Esophagus mucosa (tissue), 1 donor: ENCODE results near the gene TMEM150B. TPM values are rescaled to one million over a fixed set of nuclear protein-coding genes. Genes with fewer than 3 reads are reported as not detected.
"Not testable (repeated sequence)": the region's sequence is repeated elsewhere in the genome, so short reads cannot be mapped to it uniquely, and the experiment has no call there.

Experiments
- ATAC-seq: fragments of 200-7000 bp; cut with Tn5 transposase; one replicate; pipeline ENCODE4 v1.9.1; 2020
- total RNA-seq: library from RNA; stranded (reverse); gene quantifications from one replicate; pipeline ENCODE4 v1.2.4, GENCODE V29; 2023
- donor health status: DM: yes; HTN: yes; CAD: no.

The TMEM150B gene
- total RNA-seq, 1 donor from 2014 or later: not detected

DNA sequence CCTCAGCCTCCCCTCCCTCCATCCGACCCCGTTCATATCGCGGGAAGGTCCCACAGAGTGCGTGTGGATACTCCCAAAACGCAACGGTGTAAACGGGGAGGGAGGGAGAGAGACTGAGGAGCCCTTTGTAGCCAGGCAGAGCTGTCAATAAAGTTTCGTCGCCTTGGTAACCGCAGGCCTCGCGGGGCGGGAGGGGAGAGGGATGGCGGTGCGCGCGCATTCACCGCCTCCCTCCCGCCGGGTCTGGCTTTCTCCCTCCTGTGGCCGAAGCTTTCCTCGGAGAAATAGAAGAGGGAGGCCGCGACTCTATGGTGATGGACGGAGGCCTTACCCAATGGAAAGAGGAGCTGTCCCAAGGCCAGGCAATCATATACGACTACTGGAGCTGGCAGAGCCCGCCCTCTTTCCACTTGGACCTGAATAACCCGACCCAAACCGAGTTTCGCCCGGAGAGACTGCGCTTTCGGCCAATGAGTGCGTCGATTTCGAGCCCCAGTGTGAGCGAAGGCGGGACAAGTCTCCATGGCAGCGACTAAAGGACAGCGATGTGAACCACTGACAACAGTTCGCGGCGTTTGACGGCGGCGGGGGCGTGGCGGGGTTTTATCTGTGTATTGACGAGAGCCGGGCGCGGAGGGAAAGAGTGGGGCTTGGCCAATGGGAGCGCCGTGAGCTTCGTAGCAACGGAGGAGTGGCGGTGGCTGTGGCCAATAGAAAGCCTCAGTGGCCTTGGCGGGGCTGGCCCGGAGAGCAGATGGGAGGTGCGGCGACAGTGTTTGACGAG is 14.2 kb upstream of the TMEM150B start, which contains the start of gene KMT5C:
Gene KMT5C (plus strand): TSS at position 772 of the 784 bp plus-strand sequence. CDS start 2,061 bp downstream, outside the sequence.
- ATAC-seq: peak; percentile 91

DNA sequence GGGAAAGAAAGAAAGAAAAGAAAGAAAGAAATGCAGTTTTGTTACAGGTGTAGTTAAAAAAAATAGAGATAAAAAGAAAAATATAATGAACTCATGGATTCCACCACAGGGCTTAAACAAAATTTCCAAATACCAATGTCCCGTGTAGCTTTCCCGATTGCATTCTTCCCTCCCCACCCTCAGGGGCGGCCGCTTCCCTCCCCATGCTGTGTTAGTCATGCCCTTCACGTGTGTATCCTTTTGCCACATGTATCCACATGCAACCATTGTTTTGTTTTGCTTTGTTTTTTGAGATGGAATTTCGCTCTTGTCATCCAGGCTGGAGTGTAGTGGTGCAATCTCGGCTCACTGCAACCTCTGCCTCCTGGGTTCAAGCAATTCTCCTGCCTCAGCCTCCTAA is 11.0 kb upstream of the TMEM150B start:
- no peak for ATAC-seq

DNA sequence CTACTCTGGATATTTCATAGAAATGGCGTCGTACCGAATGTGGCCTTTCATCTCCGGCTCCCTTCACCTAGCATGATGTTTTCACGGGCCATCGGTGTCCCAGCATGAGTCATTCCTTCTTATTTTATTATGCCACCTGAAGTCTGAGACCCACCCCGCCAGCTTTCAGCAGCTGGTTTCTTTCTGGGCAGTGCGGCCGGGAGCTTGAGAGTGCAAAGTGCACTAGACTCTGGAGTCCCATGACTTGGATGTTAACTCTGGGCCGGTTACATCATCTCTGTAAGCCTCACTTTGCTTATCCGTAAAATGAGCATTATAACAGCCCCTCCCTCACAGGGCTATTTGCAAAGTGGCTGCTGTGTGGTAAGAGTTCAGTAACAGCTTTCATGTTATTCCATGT is 8.7 kb upstream of the TMEM150B start:
- ATAC-seq: no peak

DNA sequence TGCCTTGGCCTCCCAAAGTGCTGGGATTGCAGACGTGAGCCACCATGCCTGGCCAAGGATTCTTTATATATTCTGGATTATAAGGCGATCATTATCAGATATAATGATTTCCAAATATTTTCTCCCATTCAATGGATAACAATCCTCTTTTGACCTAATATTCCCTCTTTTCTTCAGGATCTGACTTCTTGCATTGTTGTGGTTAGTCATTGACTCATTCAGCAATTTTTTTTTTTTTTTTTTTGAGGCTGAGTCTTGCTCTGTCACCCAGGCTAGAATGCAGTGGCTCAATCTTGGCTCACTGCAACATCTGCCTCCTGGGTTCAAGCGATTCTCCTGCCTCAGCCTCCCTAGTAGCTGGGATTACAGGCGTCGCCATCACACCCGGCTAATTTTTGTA is 4.7 kb upstream of the TMEM150B start:
- not testable (repeated sequence) for ATAC-seq

DNA sequence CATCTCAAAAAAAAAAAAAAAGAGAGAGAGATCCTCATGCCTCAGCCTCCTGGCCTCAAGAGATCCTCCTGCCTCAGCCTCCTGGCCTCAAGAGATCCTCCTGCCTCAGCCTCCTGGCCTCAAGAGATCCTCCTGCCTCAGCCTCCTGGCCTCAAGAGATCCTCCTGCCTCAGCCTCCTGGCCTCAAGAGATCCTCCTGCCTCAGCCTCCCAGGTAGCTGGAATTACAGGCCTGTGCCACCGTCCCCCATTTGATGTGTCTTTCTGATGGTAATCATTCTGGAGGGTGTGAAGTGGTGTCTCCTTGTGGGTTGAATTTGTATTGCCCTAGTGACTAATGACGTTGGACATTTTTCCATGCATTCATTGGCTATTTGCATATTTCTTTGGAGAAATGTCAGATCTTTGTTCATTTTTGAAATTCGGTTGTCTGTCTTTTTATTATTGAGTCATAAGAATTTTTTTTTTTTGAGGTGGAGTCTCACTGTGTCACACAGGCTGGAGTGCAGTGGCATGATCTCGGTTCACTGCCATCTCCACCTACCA is 3.7 kb upstream of the TMEM150B start:
- not testable (repeated sequence) for ATAC-seq

DNA sequence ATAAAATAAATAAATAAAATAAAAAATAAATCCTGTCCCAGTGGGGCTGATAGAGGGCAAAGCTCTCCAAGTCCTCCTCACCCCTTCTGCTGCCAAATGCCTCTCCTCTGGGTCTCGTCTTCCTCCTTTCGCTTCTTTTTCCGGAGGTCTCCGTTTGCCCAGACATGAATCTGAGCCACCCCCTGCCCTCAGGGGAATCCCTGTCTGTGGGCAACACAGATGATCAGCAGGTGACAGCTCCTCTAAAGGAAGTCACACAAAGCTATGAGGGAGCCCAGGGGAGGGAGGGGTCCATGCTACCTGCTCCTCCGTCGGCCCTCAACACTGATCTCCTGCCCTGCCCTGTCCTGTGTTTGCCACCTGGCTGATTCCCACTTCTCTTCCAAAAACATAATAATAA is 479 bp downstream of the TMEM150B start:
- no peak for ATAC-seq

DNA sequence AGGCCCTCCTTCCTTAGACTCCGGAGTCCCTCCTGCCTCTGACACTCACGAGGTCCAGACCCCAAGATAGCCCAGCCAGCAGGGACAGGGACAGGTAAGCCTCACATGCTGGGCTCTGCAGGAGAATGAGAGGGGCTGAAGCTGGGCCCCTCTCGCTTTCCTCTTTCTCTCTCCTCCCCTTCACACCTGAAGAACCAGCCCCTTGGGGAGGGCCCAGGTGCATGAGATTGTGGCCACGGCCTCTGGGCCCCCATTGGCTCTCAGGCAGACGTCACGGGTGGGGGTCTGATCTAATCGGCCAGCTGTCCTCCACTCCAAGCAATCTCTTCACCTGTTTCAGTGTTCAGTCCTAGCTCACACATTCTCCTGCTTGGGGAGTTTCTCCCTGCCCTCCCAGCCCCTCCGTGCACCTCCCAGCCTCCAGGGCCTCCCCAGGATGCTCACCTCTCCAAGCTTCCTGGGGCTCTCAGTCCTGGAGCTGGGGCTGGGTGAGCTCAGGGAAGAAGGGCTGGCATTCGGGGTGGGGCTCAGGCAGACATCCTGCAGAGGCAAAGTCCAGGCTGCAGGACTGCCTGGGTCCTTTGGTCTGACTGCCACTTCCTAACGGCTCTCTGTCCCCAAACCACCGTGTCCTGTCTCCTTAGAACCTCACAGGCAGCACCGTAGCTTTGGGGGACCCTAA is 2.8 kb downstream of the TMEM150B start:
- no peak for ATAC-seq

DNA sequence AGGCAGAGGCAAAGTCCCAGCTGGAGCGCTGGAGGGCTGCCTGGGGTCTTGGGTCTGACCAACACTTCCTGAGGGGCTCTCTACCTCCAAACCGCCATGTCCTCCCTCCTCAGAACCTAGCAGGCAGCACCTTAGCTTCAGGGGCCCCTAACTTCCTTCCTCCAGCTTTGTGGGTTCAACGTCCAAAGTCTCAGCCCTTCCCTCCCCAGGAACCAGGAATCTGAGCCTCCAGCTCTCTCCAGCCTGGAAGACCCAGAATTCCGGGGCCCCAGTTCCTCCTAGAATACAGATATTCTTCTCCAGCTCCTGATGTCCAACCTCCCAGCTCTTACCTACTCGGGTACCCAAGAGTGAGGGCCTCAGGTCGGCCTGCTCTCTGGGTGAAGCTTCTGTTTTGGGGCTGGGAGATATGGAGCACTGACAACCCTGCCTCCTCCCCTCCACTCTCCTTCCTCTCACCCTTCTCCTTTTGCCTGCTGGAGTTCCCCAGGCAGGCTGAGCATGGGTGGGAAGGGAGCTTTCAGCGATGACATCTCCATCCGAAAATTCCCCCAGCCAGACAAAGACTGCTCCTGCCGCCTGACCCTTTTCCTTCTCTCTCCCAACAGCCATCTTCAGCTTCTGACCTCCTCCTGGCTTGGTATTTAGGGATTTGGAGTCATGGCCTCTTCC is 3.5 kb downstream of the TMEM150B start:
- ATAC-seq: no peak

DNA sequence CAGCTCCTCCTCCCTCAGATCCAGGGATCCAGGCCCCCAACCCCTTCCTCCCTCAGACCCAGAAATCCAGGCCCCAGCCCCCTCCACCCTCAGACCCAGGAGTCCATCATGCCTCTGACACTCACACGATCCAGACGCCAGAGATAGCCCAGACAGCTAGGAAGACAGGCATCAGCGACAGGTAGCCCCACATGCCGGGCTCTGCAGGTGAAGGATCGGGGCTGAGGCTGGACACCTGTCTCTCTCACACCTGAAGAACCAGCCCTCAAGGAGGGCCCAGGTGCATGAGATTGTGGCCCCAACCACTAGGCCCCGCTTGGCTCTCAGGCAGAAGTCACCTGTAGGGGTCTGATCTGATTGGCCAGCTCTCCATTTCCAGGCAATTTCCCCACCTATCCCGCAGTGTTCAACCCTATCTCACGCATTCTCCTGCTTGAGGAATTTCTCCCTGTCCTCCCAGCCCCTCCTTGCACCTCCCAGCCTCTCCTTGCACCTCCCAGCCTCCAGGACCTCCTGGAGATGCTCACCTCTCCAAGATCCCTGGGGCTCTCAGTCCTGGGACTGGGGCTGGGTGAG is 4.2 kb downstream of the TMEM150B start:
- no peak for ATAC-seq

DNA sequence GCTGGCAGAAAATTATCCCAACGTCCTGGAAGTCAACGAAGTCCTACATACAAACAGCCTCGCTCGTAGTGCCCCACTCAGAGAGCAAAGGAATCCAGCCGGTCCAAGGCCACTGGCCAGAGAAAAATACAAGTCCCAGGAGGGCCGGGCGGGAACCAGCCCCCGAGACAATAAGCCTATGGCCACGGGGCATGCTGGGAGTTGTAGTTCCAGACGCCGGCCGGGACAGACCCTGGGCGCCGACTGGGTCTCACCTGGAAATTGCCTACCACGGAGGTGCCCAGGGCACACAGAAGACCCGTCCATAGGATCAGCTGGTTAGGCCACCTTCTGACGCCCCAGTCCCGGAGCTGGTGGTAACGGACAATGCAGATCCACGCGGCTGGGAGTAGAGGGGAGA is 5.4 kb downstream of the TMEM150B start:
- no peak for ATAC-seq

DNA sequence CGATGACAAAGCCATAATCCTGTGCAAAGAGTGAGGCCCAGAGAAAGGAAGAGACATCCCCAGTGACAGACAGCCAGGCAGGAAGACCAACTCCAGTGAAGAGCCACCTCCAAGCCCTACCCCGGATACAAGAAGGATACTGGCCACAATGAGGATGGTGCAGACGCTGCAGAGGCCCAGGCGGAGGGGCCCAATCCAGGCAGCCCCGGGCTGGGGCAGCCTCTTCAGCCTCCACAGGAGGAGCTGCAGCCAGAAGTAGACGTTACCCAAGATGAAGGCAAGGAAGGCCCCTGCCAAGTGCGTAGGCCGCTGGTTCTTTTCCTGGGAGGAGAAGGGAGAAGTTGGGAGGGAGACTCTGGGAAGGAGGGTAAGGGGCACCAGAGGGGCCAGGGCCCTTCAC is 8.5 kb downstream of the TMEM150B start:
- ATAC-seq: no peak

DNA sequence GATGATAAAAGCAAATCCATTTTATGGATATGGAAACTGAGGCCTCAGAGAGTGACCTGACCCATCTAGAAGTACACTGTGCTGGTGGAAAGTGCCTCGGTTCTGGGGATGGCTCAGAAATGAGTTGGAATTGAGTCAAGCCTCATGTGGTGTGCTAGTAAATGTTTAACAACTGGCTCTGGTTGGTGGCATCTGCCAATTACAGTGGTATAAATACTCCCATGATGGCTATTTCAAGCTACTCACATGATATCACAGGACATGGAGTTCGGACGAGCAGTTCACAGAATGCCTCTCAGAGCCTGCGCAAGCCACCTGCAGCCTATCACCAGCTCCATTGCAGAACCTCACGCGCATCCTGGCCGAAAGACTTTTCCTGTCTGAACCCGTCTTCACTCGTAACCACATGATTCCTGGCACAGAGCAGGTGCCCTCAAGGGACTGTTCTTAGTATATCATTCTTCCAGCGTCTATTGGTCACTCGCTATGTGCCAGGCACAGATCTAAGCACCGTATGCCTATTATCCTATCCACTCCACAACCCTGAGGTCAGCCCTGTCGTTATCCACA is 9.1 kb downstream of the TMEM150B start:
- ATAC-seq: peak; percentile 40

DNA sequence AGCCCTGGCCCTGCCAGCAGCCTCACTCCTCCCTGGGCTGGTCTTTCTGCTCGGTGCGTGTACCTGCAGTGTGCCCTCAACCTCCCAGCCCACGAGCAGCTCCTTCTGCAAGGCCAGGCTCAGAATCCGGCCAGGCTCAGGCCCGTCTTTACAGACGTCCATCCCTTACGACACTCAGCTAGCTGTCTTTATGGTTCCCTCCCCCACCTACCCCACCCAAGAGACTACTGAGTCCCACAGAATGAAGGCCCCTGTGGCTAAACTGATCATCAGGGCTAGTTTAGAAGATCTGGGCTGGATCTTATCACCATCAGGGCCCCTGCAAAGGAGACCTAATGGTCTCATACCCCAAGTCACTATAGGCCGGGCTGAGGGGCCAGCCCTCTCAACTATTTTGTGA is 10.7 kb downstream of the TMEM150B start:
- no peak for ATAC-seq

DNA sequence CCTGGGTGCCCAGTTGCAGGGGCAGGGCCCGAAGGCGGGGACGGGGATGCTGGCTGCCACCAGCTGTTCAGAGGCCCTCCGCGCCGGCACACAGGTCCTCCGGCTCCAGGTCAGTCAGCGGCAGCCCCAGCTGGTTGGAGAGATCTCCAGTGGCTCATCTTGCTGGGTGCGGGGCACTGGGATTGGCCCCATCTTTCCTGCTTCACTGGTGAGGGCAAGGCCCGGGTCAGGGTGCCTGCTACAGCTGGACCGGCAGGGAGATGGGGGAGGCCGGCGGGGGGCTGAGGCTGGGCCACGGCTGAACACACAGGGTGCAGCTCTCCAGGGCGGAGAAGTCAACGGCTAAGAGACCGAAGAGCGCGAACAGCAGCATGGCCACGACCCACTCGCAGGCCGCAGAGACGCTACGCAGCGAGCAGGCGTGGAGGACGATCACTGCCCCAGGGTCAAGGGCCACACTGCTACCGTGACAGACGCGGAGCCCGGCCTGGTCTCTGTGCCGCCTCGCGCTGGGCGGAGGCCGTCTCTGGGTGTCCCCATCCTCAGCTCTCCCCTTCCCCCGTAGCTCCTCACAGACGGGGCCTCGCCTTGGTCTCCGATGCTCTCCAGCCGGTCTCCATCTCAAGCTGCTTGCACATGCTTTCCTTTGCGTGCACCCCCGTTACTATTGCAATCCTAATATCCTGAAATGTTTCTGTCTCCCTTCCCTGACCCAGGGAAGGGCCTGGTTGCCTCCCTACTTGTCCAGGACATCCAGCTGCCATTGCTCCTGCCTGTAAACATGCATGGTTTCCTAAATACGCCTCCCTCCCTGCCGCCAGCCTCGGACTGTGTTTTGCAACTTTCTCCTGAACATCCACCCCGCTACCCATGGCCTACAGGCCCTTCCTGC is 12.3 kb downstream of the TMEM150B start:
- ATAC-seq: no peak

DNA sequence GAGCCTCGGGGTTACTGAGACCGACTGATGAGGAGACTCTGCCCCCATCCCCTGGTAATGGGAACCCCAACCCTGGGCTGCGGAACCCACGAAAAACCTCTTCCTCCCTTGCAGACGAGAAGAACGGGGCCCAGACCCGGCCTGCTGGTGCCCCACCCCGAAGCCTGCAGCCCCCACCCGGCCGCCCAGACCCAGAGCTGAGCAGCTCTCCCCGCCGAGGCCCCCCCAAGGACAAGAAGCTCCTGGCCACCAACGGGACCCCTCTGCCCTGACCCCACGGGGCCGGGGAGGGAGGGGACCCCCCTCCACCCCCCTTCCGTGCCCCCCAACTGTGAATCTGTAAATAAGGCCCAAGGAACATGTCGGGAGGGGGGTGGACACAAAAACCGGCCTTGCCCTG is 13.3 kb downstream of the TMEM150B start:
- no peak for ATAC-seq

DNA sequence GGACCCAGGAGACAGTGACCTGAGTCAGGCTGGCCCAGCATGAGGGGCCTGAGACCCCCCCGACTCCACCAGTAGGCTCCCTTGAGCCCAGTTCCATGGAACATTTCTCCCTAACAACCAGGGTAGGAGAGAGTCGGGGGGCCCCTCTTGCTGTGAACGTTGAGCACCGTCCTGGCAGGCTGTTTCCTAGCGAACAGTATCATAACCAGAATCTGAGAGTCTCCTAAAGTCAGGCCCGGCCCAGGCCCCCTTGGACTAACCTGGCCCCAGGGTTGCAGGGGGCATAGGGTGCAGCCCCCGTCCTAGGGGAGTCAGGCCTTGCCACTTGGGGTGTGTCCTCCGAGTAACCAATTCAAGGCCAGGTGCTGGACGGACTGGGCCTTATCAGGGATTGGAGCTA is 13.7 kb downstream of the TMEM150B start:
- no peak for ATAC-seq

DNA sequence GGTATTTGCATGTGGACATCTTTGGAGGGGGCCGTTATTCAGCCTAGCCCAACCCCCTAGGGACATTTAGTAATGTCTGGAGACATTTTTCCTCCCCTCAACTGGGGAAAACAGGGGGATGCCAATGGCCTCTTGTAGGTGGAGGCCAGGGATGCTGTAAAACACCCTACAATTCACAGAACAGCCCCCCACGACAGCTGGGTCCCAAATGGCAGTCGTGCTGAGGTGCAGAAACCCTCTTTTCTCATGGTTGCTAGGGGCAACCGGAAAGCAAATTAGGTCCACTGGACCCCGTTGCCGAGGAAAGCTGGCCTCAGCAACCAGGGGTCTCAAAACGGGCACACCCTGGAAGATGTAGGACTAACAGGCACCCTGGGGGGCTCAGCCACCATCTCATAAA is 14.6 kb downstream of the TMEM150B start:
- ATAC-seq: no peak

DNA sequence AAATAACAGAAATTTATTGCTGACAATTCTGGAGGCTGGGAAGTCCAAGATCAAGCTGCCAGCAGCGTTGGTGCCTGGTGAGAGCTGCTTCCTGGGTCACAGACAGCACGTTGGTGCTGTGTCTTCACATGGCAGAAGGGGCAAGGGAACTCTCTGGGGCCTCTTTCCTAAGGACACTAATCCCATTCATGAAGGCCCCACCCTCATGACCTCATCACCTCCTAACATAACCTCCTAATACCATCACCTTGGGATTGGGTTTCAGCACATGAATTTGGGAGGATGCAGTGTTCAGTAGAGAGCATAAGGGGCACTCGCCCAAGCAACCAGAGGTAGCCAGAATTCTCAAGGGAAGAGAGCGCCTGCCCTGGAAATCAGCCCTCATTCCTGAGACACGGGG is 15.7 kb downstream of the TMEM150B start:
- no peak for ATAC-seq

DNA sequence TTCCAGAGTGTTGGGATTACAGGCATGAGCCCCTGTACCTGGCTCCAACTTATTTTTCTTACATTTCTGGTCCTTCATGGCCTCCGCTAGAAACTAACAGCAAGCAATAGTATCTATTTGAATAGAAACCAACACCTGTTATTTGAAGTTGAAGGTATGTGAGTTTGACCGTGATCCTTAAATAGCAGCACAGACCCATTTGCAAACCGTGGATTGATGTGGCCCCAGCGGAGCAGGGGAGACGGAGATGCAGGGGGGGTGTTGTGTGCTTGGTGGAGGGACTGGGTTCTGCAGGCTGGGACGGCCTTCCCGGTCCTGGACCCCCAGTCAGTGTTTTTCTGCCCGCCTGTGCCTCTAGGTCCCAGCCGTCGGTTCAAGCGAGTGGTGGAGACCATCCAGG is 16.9 kb downstream of the TMEM150B start:
- no peak for ATAC-seq

DNA sequence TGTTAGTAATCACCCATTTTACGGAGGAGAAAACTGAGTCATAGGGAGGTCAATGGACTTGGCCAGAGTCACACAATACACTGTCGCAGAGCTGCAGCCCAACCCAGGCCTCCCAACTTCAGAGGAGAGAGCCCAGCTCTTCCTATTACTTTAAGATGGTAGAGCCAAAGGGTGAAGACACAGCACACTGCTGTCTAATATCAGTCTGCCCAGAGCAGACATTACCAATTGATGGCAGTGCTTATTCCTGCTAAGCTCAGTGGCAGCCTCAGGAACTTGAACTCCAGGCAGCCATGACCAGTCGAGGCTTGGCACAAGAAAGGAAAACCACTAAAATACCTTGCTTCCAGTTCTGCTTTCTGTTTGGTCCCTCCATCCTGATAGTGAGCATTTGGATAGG is 18.4 kb downstream of the TMEM150B start:
- ATAC-seq: no peak

DNA sequence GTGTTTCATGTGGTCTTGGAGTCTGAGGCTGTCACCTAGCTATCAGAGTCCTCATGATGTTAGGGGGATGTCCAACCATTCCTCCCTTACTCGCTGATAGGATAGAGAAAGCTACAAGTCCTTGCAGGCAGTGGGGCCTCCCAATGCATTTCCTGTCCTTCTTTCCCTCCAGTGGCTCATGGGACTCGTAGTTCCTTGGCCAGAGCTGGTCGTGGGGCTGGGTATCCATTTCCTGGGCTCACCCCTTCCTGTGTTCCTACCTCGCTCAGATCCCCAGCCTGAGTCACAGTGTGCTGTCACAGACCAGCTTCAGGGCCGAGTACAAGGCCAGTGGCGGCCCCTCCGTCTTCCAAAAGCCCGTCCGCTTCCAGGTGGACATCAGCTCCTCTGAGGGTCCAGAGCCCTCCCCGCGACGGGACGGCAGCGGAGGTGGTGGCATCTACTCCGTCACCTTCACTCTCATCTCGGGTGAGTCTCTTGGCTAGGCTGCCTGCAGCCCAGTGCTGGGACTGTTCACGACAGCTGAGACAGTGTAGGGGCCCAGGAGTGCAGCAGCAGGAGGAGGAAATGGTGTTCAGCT is 19.1 kb downstream of the TMEM150B start:
- ATAC-seq: no peak
